GM21576 (cell line): ENCODE measurements around the gene PARP2.
A peak's percentile ranks its signal among the peaks of the same experiment; 100 is the strongest.
"Not testable (repeated sequence)": the region's sequence is repeated elsewhere in the genome, so short reads cannot be mapped to it uniquely, and the experiment has no call there.

Source experiments
- ATAC-seq: cut with Tn5 transposase; IDR thresholded peaks from one replicate; pipeline ENCODE4 v1.9.1; 2021; ENCODE audit warnings: mild to moderate bottlenecking, moderate library complexity; ENCODE audit not compliant: unreplicated experiment

Gene PARP2, protein sequence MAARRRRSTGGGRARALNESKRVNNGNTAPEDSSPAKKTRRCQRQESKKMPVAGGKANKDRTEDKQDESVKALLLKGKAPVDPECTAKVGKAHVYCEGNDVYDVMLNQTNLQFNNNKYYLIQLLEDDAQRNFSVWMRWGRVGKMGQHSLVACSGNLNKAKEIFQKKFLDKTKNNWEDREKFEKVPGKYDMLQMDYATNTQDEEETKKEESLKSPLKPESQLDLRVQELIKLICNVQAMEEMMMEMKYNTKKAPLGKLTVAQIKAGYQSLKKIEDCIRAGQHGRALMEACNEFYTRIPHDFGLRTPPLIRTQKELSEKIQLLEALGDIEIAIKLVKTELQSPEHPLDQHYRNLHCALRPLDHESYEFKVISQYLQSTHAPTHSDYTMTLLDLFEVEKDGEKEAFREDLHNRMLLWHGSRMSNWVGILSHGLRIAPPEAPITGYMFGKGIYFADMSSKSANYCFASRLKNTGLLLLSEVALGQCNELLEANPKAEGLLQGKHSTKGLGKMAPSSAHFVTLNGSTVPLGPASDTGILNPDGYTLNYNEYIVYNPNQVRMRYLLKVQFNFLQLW

GRCh38 chr14:20343092-20343861 is at the start of gene PARP2:
Gene PARP2, plus strand, starts transcription at chr14:20343635. Its CDS starts 7 bp downstream, at chr14:20343642.
- ATAC-seq: peak; percentile 88

GRCh38 chr14:20294636-20295035 is 48.8 kb upstream of the PARP2 start:
- ATAC-seq: no peak

GRCh38 chr14:20295067-20295466 is 48.4 kb upstream of the PARP2 start:
- peak; percentile 71 for ATAC-seq

DNA sequence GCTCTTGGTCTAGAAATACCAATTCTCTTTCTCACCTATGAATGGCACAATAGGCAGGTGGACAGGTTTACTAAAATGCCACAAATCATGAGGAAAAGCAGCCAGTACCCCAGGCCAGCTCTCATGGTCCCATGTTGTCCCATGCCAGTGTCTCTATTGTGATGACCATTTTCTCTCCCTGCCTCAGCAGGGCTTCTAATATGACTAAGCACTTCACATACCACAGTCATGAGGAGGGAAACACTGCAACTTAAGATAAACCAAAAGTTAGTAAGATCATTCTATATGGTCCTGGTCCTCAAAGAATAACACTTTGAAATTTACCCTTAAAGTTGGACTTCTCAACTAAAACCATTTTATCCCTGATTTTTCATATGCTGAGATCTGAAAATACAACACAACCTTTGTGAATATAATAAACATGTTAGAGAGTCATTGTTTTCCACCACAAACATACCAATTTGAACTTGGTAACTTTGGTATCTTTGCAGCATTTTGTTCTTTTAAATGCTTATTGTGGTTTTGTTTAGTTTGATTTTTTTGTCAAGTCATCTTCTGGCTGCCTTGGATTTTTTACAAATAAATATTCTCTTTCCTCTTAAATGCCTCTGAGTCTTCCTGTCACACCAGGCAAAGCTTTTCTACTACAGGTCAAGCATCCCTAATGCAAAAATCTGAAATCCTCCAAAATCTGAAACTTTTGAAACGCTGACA is 41.2 kb upstream of the PARP2 start:
- no peak for ATAC-seq

- ATAC-seq: peak; percentile 95
Measured at GRCh38 chr14:20305265-20306078, 38.0 kb upstream of the PARP2 start, which contains the start of gene TTC5. Gene TTC5, minus strand, starts transcription at chr14:20305951. Its CDS starts 14 bp downstream, at chr14:20305937.

GRCh38 chr14:20306079-20306423 is 37.4 kb upstream of the PARP2 start:
- ATAC-seq: no peak

DNA sequence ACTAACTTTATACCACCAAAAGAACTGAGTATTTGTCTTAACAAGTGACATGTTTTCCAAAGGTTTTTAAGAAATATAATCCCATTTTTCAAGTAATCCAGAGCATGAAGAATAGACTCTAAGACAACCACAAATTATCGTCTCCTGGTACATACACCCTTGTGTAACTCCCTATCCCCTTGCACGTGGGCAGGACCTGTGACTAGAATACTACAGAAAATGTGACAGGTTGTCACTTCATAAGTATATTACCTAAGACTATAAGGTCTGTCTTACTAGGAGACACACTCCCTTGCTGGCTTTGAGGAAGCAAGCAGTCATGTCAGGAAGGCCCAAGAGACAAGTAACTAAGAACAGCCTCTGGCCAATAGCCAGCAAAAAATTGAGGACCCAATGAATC is 29.4 kb upstream of the PARP2 start:
- ATAC-seq: no peak

- ATAC-seq: no peak
Measured at GRCh38 chr14:20317720-20318119, 25.7 kb upstream of the PARP2 start.

DNA sequence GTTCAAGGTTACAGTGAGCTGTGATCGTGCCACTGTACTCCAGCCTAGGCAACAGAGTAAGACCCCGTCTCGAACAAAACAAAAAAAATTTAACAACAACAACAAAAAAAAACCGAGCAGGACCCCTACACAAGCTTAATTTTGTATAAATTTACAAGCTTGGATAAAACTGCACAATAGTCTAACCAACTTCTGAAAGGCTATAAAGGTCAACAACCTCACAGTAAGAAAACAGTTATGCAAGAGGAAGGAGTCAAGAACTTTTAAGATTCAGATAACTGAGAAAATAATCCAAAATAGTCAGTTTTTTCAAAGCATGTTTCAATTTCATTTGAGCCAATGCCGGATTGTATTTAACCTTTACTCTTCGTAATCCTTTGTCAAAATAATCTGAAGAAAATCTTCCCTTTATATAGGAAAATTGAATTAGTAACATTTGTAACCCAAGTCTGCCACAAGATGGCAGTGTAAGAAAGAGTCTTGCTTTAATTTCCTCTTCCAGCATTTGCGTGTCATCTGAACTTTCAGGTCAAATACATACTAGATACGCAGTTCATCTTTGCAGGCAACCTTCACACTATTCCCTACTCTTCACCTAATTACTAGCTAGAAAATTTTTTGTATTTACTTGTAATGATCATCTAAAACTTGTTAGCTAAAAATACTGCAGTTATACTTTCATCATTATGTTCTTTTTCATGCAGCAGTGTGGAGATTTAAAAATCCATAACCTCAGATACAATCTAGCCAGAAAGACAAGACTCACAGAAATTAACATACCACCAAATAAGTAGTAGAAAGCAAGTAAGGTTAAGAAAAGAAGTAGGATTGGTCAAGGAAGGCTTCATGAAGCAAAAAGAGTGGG is 16.2 kb upstream of the PARP2 start:
- no peak for ATAC-seq

DNA sequence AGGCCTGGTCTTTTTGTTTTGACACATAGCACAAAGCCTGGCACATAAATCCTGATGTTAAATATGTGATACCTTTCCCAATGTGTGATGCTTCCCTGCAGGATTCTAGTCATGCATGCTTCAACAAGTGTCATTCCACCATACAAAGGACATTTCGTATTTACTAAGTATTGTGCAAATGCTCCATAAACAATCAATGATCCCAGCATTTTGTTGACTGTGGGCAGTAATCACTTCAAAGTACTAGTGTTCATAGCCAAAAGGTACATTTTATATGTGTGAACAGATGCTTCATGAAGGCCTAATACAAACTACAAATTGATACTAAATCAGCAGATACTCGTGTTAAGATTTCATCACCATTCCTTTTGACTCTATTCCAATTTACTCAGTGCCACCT is 14.7 kb upstream of the PARP2 start:
- ATAC-seq: no peak

DNA sequence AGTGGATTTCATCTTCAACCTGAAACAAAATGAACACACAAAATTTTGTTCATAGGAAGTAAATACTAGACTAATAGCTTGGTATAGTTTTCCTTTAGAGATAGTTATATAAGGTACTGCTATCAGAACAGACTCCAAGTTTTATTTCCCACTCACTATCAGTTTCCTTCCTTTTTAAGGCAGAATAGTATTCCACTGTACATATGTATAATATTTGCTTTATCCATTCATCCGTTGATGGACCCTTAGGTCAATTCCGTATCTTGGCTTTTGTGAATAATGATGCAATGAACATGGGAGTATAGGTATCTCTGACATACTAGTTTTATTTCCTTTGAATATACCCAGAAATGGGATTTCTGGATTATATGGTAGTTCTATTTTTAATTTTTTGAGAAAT is 14.1 kb upstream of the PARP2 start:
- ATAC-seq: no peak

- ATAC-seq: no peak
Measured at GRCh38 chr14:20331053-20331613, 12.3 kb upstream of the PARP2 start.

DNA sequence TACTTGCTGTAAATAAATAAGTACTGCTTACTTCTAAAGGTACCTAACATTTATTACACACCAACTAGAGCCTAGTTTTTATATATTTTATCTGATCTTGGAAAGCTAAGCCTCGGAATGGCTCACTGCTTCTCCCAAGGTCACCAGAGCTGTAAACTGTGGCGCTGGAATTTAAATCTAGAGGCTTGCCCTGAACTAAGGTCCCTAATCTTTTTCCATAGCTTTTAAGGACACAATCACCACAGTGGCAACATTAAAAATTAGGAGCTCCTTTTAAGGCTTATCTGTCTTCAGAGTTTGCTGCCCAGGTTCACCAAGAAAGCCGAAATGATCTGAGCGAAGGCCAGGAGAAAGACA is 11.0 kb upstream of the PARP2 start:
- no peak for ATAC-seq

DNA sequence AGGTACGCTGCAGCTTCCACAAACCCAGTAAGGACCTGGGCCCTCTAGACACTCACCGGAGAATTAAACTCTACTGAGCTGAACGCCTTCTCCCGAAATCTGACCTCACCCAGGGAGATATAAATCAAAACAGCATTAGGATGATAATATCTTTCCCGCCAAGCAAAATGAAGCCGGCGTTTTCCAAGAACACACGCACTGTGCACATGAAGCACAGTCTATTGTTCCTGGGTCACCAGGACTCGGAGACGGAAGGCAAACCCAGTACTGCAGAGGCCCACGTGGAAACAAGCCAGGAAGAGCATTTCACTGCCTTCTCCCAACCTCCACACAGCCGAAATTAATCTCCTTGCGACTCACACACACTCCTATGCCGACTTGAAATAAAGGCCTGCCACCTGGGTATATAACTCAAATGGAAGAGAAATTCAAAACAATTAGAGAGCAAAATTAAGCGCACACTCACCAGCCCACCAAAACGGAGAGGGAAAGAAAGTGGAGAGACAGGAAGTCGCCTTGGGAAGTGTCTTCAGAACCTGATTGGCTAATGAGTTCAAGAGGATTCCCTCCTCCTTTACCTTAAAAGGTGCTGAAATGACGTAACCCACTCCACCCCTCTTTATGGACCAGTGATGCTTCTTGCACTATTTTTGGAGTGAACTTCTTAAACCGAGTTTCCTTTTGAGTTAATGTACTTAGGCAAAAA is 10.5 kb upstream of the PARP2 start, which contains the start of gene CCNB1IP1:
CCNB1IP1 (minus strand) TSS at position 492 of the 706 bp plus-strand sequence. CDS start 16,756 bp downstream, outside the sequence.
- peak; percentile 98 for ATAC-seq

- ATAC-seq: no peak
Measured at GRCh38 chr14:20333494-20333841, 10.0 kb upstream of the PARP2 start.

- no peak for ATAC-seq
Measured at GRCh38 chr14:20334017-20334416, 9.4 kb upstream of the PARP2 start.

DNA sequence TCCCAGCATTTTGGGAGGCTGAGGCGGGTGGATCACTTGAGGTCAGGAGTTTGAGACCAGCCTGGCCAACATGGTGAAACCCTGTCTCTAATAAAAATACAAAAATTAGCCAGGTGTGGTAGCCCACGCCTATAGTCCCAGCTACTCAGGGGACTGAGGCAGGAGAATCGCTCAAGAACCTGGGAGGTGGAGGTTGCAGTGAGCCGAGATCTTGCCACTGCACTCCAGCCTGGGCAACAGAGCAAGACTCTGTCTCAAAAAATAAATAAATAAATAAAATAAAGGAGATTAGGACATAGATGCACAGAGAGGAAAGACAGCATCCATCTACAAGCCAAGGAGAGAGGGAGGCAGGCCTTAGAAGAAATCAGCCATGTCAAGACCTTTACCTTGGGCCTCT is 2.4 kb upstream of the PARP2 start:
- not testable (repeated sequence) for ATAC-seq

GRCh38 chr14:20341646-20342045 is 1.8 kb upstream of the PARP2 start:
- ATAC-seq: no peak

GRCh38 chr14:20343862-20344220 is 406 bp downstream of the PARP2 start:
- ATAC-seq: no peak
